ENCODE results near the gene PTPRU. TPM values are rescaled to one million over a fixed set of nuclear protein-coding genes. Genes with fewer than 3 reads are reported as not detected.

The PTPRU gene
- total RNA-seq (2014; rRNA removed; shearing (Covaris generic)): 14.1 and 26.2 TPM in 2 replicates

GRCh38 chr1:29235955-29236711 lies at the start of gene PTPRU:
Gene PTPRU, plus strand, starts transcription at chr1:29236522. Its CDS starts 123 bp downstream, at chr1:29236645.
- DNase-seq (ENCODE audit: low read depth): peak; percentile 65

GRCh38 chr1:29186707-29187106 lies 49.6 kb upstream of the PTPRU start:
- no peak for DNase-seq (ENCODE audit: low read depth)

DNA sequence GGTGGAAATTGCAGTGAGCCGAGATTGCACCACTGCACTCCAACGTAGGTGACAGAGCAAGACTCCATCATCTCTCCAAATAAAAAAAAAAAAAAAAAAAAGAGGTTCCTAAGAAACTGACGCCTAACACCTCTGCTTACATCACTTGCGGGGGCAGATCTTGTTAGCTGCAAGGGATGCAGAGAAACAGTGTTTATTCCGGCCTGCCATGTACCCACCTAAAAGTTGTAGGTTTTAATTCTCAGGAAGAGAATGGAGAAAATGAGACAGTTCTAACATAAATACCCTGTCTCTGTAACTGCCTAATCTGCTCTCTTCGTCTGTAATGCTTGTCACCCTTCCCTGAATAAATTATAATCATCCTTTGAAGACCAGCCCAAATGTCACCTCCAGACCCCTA lies 45.6 kb upstream of the PTPRU start:
- no peak for DNase-seq (ENCODE audit: low read depth)

GRCh38 chr1:29193879-29194455 lies 42.4 kb upstream of the PTPRU start:
- no peak for DNase-seq (ENCODE audit: low read depth)

- peak; percentile 46 for DNase-seq (ENCODE audit: low read depth)
These were observed 40.4 kb upstream of the PTPRU start for GRCh38 chr1:29195881-29196291.

GRCh38 chr1:29196863-29197589 lies 39.3 kb upstream of the PTPRU start:
- DNase-seq (ENCODE audit: low read depth): peak; percentile 10

DNA sequence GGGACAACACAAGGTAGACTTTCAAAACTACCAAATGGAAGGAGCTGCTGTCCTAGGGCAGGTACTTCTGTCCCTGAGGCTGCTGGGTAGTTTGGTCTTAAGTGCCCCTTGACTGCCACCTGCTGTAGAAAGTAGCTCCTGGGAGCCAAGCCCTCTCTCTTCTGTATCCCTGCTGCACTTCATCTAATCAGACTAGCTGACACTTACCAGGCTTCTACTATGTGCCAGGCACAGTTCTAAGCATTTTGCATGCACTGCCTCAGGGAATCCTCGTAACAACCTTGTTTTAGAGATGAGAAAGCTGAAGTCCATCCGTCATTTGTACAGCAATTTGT lies 38.8 kb upstream of the PTPRU start:
- peak; percentile 31 for DNase-seq (ENCODE audit: low read depth)

DNA sequence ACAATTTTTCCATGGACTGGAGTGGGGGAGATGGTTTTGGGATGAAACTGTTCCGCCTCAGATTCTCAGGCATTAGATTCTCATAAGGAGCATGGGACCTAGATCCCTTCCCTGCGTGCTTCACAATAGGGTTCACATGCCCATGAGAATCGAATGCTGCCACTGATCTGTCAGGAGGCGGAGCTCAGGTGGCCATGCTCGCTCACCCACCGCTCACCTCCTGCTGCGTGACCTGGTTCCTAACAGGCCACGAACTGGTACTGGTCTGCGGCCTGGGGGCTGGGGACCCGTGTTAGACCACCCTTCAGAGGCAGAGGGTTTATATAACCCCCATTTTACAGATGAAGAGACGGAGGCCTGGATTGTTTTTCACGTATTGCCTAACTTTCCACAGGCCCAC lies 38.3 kb upstream of the PTPRU start:
- no peak for DNase-seq (ENCODE audit: low read depth)

- DNase-seq (ENCODE audit: low read depth): no peak
These were observed 35.3 kb upstream of the PTPRU start for GRCh38 chr1:29200906-29201594.

DNA sequence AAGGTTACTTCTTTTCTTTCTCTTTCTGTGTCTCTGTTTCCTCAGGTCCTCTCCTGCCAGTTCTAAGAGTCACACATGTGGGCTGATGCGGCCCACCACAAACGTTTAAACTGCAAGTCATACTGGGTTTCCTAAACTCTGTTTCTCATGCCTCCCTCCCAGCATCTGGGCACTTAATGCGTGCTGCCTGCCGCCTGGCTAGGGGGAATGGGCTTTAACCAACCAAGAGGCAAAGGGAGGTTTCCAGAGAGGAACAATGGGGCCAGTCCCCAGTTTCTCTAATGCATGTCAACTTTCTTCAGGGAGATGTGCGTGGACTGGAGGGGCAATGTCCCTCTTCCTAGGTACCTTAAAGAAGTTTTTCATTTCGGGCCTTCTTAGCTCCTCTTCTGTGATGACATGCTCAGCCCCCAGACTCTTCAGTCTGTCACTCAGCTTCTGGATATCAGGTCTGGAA lies 34.7 kb upstream of the PTPRU start:
- no peak for DNase-seq (ENCODE audit: low read depth)

DNA sequence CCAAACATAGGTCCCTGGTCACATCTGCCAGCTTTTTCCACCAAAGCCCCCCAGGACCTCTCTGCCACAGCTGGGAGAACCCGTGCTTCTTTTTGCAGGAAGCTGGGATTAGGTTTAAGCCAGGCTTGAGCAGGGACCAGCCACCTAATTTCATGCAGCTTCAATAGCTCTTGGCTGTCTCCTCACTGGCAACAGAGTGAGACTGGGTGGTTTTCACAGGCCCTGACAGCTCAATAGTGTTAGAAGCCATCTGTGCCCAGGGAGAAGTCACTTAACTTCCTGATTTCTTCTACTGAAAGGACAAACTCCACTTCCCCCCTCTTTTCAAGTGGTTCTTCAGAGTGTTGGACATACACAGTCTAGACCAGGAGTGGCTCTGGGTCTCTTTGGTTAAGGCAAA lies 34.3 kb upstream of the PTPRU start:
- no peak for DNase-seq (ENCODE audit: low read depth)

DNA sequence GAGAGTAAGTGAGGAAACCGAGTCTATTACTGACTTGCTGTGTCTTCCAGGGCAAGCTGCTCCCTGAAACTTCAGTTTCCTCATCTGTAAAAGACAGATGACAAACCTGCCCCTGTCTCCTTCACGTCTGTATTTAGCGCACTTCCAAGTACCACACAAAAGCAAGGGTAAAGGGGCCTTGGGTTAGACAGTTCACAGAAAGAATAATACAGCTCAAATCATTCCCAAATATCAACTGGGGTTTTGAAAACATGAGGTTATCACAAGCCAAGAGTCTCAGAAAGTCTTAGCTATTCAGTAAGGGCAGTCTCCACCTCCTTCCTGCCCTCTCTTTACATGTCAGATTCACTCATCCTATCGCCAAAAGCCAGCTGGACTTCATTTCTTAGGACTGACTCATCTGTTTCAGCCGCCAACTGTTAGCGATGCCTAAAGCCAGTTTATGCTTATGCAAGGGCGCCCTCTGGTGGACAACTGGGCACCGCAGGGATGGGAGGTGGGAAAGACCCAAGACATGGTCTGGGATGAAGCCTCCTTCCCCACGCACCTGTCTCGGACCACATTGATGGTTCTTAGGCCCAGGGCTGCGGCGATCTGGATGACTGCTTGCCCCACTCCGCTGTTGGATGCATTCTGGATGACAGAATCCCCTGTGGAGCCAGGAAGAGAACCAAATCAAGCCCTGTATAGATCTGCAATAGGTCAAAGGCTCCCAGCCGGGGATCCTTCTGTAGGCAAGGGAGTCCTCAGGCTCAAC lies 33.6 kb upstream of the PTPRU start:
- peak; percentile 97 for DNase-seq (ENCODE audit: low read depth)

DNA sequence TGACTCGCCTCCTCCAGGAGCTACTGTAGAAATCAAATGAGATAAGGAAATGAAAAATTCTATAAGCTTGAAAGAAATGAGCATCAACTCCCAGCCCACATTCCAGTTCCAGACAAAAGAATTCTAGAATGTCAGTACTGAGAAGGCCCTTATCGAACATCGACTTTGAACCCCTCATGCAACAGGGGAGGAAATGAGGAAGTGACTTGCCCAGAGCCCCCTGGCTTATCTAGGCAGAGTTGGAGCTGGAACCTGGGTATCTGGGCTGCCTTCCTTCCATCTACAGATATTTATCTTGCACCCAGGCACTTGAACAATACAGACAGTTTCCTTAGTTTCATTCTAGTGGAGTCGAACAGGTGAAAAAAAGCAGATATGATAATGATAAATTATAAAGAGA lies 27.9 kb upstream of the PTPRU start:
- DNase-seq (ENCODE audit: low read depth): no peak

DNA sequence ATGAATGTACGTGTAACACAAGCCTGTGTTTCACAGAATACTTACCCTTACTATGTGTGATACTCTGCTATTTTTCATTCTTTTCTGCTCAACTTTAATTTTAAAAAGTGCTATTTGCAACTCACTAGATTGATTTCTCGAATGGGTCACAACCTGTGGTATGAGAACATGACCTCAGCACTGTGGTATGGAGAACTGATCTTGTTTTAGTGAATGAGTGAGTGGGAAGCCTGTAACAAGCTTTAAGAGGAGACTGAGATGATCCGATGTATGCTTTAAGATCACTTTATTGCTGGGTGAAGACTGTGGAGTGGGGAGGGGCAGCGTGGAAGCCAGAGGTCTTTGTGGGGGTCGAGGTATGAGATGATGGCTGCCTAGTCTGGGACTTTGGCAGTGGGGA lies 27.1 kb upstream of the PTPRU start:
- DNase-seq (ENCODE audit: low read depth): no peak

GRCh38 chr1:29210278-29211085 lies 25.8 kb upstream of the PTPRU start:
- DNase-seq (ENCODE audit: low read depth): no peak

GRCh38 chr1:29211086-29212030 lies 25.0 kb upstream of the PTPRU start:
- DNase-seq (ENCODE audit: low read depth): no peak

- no peak for DNase-seq (ENCODE audit: low read depth)
These were observed 23.3 kb upstream of the PTPRU start for GRCh38 chr1:29213055-29213454.

- no peak for DNase-seq (ENCODE audit: low read depth)
These were observed 18.7 kb upstream of the PTPRU start for GRCh38 chr1:29217633-29218032.

DNA sequence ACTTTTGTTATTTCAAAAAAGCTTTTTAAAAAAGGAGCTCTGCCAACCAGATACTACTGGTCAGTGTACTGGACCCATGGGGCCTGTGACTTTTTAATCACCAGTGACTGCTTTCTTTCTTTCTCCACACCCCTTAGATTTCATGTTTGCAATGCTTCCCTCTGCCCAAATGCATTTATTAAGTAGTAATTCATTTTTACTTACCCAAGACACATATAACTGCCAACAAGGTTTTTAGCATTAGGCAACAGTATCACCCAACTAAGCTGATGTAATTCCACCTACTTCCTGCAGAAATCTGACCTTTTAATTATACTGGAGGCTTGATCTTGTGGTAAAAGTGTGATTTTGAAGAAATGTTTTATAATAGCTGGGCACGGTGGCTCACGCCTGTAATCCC lies 18.1 kb upstream of the PTPRU start:
- DNase-seq (ENCODE audit: low read depth): no peak

- DNase-seq (ENCODE audit: low read depth): no peak
These were observed 15.0 kb upstream of the PTPRU start for GRCh38 chr1:29221296-29221695.
